Erythroblast (primary cell): ENCODE data around the gene CBLN1.

Experiments used
- GATA1 ChIP-seq: IDR thresholded peaks from 2 replicates; pipeline ENCODE4 v1.6.1; 2011; ENCODE audit warnings: low read depth, mild to moderate bottlenecking, control low read depth, low read length, moderate library complexity
- POLR2A ChIP-seq: IDR thresholded peaks from 2 replicates; pipeline ENCODE4 v1.6.1; 2011; ENCODE audit warnings: mild to moderate bottlenecking, low read length

GRCh38 chr16:49307176-49307575, 25.5 kb upstream of the CBLN1 start:
- TF ChIP-seq POLR2A (no peak), GATA1 (no peak)
